Measurements from ENCODE around the gene SLC25A19.

The SLC25A19 gene

GRCh38 chr17:75232786-75233185, 56.4 kb downstream of the SLC25A19 start:
- no peak for DNase-seq
- TF ChIP-seq GATA1 (IDR thresholded peaks at IDR 0.05; ENCODE audit: low read depth, low read length), result no peak
- no peak for TF ChIP-seq POLR2A (IDR thresholded peaks at IDR 0.05; ENCODE audit: low read length)

GRCh38 chr17:75231741-75232464, 57.3 kb downstream of the SLC25A19 start:
- no peak for DNase-seq
- TF ChIP-seq POLR2A (IDR thresholded peaks at IDR 0.05; ENCODE audit: low read length) (no peak), GATA1 (IDR thresholded peaks at IDR 0.05; ENCODE audit: low read depth, low read length) (no peak)

- DNase-seq, result no peak
- no peak for TF ChIP-seq POLR2A (IDR thresholded peaks at IDR 0.05; ENCODE audit: low read length)
Measured at GRCh38 chr17:75231071-75231470, 58.2 kb downstream of the SLC25A19 start.

- TF ChIP-seq POLR2A (IDR thresholded peaks at IDR 0.05; ENCODE audit: low read length), result no peak
- DNase-seq, result no peak
Measured at GRCh38 chr17:75228847-75229246, 60.4 kb downstream of the SLC25A19 start.

GRCh38 chr17:75228305-75228704, 60.9 kb downstream of the SLC25A19 start:
- no peak for TF ChIP-seq POLR2A (IDR thresholded peaks at IDR 0.05; ENCODE audit: low read length)
- DNase-seq, result no peak

- no peak for DNase-seq
- TF ChIP-seq POLR2A (IDR thresholded peaks at IDR 0.05; ENCODE audit: low read length) (no peak), GATA1 (IDR thresholded peaks at IDR 0.05; ENCODE audit: low read depth, low read length) (no peak)
Measured at GRCh38 chr17:75227729-75228128, 61.5 kb downstream of the SLC25A19 start.

GRCh38 chr17:75225016-75225415, 64.2 kb downstream of the SLC25A19 start:
- TF ChIP-seq GATA1 (IDR thresholded peaks at IDR 0.05; ENCODE audit: low read depth, low read length) (no peak), POLR2A (IDR thresholded peaks at IDR 0.05; ENCODE audit: low read length) (no peak)
- no peak for DNase-seq
